Measurements from ENCODE around the gene TSPAN6.

The TSPAN6 gene

DNA sequence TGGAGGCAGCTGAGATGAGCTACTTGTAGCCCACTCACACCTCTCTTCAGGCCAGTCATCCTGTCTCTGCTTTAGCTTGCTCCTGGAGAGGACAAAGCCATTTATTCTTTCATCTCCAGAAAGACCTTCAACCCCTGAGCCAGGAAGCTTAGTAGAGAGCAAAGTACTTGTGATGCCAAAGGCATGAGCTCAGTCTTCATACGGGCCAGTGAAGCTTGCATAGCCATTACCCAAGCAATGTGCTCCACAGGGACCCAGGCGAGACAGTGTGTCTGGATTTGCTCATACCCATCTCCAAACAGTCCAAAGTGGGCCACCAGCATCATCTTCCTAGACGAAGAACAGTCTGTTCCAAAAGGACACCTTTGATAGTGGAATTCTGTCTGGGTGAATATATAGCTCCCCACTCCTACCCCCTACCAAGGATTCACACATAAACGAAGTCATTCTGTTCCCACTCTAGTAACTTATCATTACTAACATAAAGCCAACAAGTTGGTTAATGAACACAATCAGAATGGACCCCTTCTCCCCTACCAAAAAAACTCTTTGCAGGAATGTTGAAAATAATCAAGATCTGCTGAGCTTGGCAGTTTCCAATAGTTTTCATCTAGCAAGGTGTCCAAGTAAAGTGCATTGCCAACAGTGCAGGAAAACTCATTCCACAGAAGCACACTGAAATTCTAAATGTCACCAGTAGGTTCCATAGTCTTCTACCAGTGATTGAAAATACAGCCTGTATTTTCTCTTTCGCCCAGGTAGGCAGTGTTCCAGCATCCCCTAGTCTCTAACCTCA lies 45.2 kb downstream of the TSPAN6 start:
- Mint-ChIP-seq H3K27ac (peak overlapping the region in 1 of 3 experiments; percentile 55), H3K4me1 (peaks cover 21% of the 10 kb centered on the region), H3K36me3 (ENCODE audit: low read depth) (no peaks in the 10 kb centered on the region), H3K9me3 (no peaks in the 10 kb centered on the region), H3K4me3 (no peak overlapping the region), H3K27me3 (ENCODE audit: low read depth) (no peaks in the 10 kb centered on the region)
- TF ChIP-seq, protein P1, sequence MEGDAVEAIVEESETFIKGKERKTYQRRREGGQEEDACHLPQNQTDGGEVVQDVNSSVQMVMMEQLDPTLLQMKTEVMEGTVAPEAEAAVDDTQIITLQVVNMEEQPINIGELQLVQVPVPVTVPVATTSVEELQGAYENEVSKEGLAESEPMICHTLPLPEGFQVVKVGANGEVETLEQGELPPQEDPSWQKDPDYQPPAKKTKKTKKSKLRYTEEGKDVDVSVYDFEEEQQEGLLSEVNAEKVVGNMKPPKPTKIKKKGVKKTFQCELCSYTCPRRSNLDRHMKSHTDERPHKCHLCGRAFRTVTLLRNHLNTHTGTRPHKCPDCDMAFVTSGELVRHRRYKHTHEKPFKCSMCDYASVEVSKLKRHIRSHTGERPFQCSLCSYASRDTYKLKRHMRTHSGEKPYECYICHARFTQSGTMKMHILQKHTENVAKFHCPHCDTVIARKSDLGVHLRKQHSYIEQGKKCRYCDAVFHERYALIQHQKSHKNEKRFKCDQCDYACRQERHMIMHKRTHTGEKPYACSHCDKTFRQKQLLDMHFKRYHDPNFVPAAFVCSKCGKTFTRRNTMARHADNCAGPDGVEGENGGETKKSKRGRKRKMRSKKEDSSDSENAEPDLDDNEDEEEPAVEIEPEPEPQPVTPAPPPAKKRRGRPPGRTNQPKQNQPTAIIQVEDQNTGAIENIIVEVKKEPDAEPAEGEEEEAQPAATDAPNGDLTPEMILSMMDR (IDR thresholded peaks at IDR 0.05; ENCODE audit: unreplicated experiment in 3 of 3), result no peak

DNA sequence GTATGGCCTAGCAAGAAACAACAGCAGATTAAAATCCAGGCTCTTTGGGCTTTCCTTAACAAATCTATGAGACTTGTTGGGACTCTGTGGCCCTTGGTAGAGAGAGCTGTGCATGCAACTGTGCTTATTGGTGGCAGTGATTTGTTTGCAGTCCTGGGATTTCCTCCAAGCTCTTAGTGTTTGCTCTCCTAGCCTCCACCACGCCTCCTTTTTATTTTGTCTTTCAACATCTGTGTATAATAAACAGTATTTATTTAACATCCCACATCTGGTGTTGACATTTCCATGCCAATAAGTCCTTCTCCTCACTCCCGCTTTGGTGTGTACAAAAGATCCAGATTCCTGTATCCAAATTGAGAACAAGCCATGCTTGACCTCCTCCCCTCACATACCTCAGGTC lies 48.7 kb downstream of the TSPAN6 start:
- Mint-ChIP-seq H3K9me3 (no peaks in the 10 kb centered on the region), H3K4me3 (no peak overlapping the region), H3K27me3 (ENCODE audit: low read depth) (no peaks in the 10 kb centered on the region), H3K27ac (peak overlapping the region in 2 of 3 experiments; percentile 8 to 40), H3K36me3 (ENCODE audit: low read depth) (no peaks in the 10 kb centered on the region), H3K4me1 (peaks cover 16% of the 10 kb centered on the region)
- TF ChIP-seq, protein P1 (IDR thresholded peaks at IDR 0.05; ENCODE audit: unreplicated experiment in 3 of 3), result no peak

DNA sequence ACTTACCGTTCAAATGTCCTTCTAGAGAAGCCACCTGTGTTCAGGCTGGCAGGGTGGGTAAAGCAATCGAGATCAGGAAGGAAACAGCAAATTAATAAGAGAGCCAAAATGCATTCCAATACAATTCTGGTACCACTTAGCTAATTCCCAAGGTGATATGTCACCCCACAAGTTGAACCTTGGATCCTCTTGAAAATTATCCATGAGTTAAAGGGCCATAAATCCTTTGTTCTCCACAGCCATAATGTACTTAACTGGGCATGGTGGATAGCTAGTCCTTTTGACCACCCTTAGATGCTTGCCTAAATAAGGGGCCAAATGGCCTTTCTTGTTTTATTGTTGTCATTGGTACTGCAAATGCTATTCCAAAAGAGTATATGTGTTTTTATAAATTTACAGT lies 49.9 kb downstream of the TSPAN6 start:
- TF ChIP-seq, protein P1 (IDR thresholded peaks at IDR 0.05; ENCODE audit: unreplicated experiment in 3 of 3), result no peak
- no peaks in the 10 kb centered on the region for H3K36me3 Mint-ChIP-seq (ENCODE audit: low read depth)

DNA sequence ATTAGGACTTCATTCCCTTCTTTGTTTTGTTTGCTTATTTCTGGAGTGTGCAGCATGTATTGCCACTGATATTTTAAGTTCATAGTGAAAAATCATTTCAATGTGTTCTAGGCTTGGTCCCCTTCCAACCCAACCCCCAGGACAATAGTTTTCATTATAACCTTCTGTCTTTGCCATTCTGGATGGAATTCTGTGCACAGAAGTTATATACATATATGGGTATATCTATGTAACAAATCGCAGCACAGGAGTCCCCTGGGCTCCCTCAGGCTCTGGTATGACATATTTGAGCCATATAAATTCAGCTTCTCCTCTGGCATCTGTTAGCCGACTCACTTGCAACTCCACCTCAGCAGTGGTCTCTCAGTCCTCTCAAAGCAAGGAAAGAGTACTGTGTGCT lies 52.0 kb downstream of the TSPAN6 start, which contains the start of gene TNMD:
TSS of gene TNMD (plus strand) at position 326 of the 400 bp plus-strand sequence. CDS start 83 bp downstream, outside the sequence.
- no peak within 1 kb of the TSS for H3K27ac Mint-ChIP-seq
- H3K27me3 Mint-ChIP-seq (ENCODE audit: low read depth), result no peaks in the 10 kb centered on the region
- no peaks in the 10 kb centered on the region for H3K36me3 Mint-ChIP-seq (ENCODE audit: low read depth)
- peaks cover 16% of the 10 kb centered on the region for H3K4me1 Mint-ChIP-seq
- no peaks in the 10 kb centered on the region for H3K9me3 Mint-ChIP-seq
- TF ChIP-seq, protein P1 (IDR thresholded peaks at IDR 0.05; ENCODE audit: unreplicated experiment in 3 of 3), result no peak
- no peak within 1 kb of the TSS for H3K4me3 Mint-ChIP-seq

More for the DNA sequence above, 49.9 kb downstream of the TSPAN6 start:
- Mint-ChIP-seq H3K27ac (no peak overlapping the region), H3K27me3 (ENCODE audit: low read depth) (no peaks in the 10 kb centered on the region), H3K4me3 (no peak overlapping the region), H3K4me1 (peaks cover 16% of the 10 kb centered on the region), H3K9me3 (no peaks in the 10 kb centered on the region)
